Measurements from ENCODE around the gene LRRC39. TPM values are rescaled to one million over a fixed set of nuclear protein-coding genes. Genes with fewer than 3 reads are reported as not detected.

The LRRC39 gene
- total RNA-seq: 68.0 TPM

DNA sequence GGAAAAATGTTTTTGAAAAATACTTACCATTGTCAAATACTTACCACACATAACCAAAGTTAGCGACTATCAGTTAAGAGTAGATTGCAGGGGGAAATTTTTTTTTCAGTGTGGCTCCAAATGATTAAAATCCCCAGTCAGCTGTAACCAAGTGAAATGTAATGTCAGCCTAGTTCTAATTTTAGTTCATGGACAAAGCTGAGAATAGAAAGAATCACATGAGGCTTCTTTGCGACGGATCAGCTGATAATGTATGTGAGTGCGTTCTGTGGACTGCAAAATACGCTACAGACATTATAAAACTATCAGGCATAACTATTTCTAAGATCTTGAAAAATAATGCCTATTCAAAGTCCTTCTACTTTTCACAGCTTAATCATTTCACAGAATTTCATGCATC lies at the start of gene LRRC39:
Gene LRRC39 (minus strand): TSS at position 166 of the 400 bp plus-strand sequence. CDS start 9,740 bp downstream, outside the sequence.

DNA sequence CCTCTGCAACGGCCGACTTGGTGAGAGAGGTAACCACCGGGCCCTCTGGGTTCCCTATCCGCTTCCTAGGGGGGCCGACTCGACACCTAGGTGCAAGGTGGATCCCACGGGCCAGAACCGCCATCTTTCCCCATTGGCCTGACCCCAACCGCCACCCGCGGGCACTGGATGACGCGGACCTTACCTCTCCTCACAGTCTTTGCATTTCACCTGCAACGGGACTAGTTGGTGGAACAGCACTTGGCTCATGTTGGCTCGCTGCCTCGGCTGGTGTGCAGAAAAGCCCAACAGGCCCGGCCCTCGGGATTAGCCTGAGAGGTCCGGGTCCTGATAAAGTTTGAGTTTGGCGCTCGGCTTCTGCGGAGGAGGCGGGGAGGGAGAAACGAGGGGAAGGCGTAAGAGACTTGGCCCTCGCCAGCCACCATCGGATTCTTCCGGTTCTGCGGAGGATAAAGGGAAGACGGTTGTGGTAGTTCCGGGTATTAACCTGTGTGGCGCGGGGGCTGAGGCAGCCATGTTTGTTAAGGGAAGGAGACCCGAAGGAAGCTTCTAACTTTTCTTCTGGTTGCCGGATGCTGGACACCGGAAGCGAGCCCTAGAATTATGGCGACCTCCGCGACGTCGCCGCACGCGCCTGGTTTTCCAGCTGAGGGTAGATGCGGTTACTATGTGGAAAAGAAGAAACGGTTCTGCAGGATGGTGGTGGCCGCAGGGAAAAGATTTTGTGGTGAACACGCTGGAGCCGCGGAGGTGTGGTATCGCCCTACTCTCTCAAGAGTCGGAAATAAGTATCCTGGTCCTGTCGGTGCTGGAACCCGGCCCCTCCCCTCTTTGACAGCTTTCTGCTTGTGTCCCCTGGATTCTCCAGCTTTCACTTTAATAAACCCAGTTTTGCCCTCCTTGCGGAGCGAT lies 45.2 kb downstream of the LRRC39 start, which contains the start of the genes SASS6 and TRMT13:
Gene SASS6 (minus strand): TSS at position 365 of the 912 bp plus-strand sequence. CDS start 116 bp downstream, at position 249.
Gene TRMT13 (plus strand): TSS at position 598 of the 912 bp plus-strand sequence. CDS start 6 bp downstream, at position 604.

Other genes starting within 250 kb of the LRRC39 start
- 56.8 TPM for gene SLC35A3, start 208.3 kb downstream of the LRRC39 start, total RNA-seq
- gene SASS6, start 45.3 kb downstream of the LRRC39 start, total RNA-seq: 12.3 TPM
- gene TRMT13, start 45.1 kb downstream of the LRRC39 start, total RNA-seq: 74.4 TPM
- 11.8 TPM for gene DBT, start 71.6 kb upstream of the LRRC39 start, total RNA-seq
- gene RTCA, start 88.0 kb upstream of the LRRC39 start, total RNA-seq: 46.9 TPM
- 25.8 TPM for gene CDC14A, start 174.2 kb upstream of the LRRC39 start, total RNA-seq

All from camera-type eye (tissue), 1 donor.